HG03097 (cell line): Measurements from ENCODE around the gene FUNDC2.
A peak's percentile ranks its signal among the peaks of the same experiment; 100 is the strongest.
"Not testable (repeated sequence)": the region's sequence is repeated elsewhere in the genome, so short reads cannot be mapped to it uniquely, and the experiment has no call there.

Source experiments
- ATAC-seq: cut with Tn5 transposase; IDR thresholded peaks from one replicate; pipeline ENCODE4 v1.9.1; 2021; ENCODE audit not compliant: unreplicated experiment, low FRiP score

Gene FUNDC2, protein sequence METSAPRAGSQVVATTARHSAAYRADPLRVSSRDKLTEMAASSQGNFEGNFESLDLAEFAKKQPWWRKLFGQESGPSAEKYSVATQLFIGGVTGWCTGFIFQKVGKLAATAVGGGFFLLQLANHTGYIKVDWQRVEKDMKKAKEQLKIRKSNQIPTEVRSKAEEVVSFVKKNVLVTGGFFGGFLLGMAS

DNA sequence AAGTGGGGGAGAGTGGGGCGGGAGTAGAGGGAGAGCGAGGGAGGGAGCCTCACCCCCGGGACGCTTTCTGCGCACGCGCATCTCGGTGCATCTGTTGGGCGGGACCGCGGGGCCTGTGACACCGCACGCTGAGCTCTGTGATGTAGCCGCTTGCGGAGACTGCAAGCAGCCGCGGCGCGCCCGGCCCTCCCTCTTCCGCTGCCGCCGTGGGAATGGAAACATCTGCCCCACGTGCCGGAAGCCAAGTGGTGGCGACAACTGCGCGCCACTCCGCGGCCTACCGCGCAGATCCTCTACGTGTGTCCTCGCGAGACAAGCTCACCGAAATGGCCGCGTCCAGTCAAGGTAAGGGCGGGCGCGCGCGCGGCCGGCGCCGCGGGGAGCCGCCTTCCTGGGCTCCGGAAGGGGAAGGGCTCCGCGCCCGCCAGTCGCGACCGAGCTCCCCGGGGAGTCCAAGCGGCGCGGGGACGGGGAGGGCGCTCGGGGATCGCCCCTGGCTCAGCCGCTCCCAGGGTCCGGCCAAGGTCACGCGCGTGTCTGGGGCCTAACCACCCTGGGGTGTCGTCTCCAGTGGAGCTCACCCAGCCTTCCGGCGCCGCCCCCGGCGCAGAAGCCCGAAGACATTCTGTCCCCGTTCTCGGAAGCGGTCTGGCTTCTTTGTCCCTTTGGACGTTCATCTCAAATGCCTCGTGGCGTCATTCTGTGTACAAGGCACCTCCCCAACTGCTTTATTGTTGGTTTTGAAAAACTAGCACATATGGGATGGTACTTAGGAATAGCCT lies at the start of gene FUNDC2:
Gene FUNDC2 (plus strand): TSS at position 118 of the 782 bp plus-strand sequence. CDS start 95 bp downstream, at position 213.
- ATAC-seq = peak; percentile 80

DNA sequence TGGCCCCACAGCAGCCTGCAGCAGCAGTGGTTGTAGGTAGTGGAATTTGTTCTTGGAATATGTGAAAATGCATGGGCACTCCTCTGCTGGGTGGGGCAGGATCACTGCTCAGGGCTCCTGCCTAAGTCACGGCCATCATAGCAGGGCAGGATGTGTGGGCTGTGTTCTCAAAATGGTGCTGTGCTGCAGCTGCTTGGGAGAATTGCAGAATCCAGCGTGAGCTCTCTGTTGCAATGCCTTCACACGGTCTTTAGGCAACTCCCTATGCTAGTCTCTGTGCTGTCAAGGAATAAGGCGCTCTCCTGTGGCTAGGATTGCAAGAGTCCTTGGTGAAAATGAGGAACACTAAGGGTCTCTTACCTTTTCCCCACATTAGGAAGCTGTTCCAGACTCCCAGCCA lies 47.0 kb upstream of the FUNDC2 start:
- ATAC-seq = no peak

GRCh38 chrX:154980330-154981115 lies 46.1 kb upstream of the FUNDC2 start:
- ATAC-seq = peak; percentile 87

DNA sequence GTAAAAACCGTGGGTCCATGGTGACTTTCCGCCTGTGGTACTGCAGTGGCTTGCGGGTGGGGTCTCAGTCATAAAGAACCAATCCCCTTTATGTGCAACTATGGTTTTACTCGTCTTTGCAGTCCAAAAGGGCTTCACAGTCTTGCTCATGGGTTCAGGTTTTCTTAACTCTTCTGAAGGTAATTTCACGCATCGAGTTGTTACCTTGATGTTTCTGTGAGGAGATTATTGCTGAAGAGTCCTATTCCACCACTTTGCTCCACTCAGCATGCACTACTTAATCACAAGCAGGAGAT lies 45.6 kb upstream of the FUNDC2 start:
- no peak for ATAC-seq

- no peak for ATAC-seq
These were observed 39.6 kb upstream of the FUNDC2 start for GRCh38 chrX:154986826-154987575.

DNA sequence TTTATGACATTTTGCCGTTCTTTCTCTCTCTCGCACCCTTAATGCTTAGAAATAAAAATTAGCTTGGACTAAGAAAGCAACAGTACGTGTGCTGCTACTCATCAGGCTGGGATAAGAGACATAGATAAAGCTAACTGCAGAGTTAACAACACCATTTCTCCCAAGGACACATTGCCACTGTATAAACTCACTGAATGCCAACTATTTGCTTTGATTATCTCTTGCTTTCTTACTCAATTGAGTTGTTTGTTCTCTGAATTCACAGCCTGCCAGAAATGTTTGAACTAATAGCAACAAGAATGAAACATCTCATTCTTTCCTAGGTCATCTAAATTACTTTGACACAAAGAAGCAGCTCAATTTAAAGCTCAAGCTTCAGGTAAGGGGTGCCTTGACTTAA lies 38.7 kb upstream of the FUNDC2 start:
- no peak for ATAC-seq

GRCh38 chrX:154988719-154989118 lies 37.9 kb upstream of the FUNDC2 start:
- ATAC-seq = no peak

DNA sequence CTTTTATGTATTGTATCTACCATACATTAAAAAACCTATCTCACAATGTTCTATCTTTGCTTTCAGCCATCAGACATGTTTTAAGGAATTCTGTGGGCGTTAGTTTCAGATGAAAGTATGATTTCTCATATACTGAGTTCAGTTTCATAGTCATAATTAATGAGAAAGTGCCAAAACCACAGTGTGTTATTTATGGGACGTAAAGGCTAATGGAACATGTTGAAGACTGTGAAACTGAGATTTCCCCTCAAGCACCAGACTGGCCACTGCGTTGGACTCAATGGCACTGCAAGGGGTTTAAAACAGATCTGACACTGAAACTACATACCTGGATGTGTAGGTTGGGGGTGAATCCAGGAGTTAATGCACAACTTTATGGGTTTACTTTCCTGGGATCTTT lies 36.1 kb upstream of the FUNDC2 start:
- no peak for ATAC-seq

- no peak for ATAC-seq
These were observed 35.6 kb upstream of the FUNDC2 start for GRCh38 chrX:154991039-154991438.

GRCh38 chrX:154991476-154991875 lies 35.2 kb upstream of the FUNDC2 start:
- no peak for ATAC-seq

- no peak for ATAC-seq
These were observed 28.3 kb upstream of the FUNDC2 start for GRCh38 chrX:154998204-154998880.

- ATAC-seq = no peak
These were observed 25.8 kb upstream of the FUNDC2 start for GRCh38 chrX:155000841-155001240.

- ATAC-seq = no peak
These were observed 24.8 kb upstream of the FUNDC2 start for GRCh38 chrX:155001873-155002272.

- ATAC-seq = no peak
These were observed 21.5 kb upstream of the FUNDC2 start for GRCh38 chrX:155005190-155005589.

GRCh38 chrX:155006379-155006778 lies 20.3 kb upstream of the FUNDC2 start:
- not testable (repeated sequence) for ATAC-seq

DNA sequence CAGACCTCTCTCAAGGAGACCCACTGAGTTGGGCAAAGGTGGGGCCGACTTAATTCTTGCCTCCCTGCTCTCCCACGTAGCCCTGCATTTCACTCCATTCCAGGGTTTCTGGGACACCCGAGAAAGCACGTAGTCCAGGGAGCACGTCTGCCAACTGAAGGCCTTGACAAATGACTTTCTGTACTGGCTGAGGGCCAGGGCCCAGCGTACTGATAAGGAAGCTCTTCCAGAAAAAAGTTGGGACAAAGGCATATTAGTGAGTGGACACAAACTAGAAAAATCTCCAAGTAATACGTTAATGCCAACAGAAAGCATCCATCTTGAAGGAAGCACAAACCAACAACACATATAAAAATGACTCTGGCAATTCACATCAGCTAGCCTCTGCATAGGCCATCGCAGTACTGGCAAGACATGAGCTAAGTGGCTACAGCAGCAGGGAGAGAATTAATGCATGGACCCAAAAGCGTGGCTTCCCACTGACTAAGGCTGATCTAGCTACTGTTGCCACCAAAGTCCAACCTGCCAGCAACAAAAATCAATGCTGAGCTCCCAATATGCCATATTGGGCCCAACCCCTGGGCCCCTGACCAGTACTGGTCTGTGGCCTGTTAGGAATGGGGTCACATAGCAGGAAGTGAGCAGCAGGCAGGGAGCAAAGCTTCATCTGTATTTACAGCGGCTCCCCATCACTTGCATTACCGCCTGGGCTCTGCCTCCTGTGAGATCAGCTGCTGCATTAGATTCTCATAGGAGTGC lies 19.6 kb upstream of the FUNDC2 start:
- ATAC-seq = not testable (repeated sequence)

DNA sequence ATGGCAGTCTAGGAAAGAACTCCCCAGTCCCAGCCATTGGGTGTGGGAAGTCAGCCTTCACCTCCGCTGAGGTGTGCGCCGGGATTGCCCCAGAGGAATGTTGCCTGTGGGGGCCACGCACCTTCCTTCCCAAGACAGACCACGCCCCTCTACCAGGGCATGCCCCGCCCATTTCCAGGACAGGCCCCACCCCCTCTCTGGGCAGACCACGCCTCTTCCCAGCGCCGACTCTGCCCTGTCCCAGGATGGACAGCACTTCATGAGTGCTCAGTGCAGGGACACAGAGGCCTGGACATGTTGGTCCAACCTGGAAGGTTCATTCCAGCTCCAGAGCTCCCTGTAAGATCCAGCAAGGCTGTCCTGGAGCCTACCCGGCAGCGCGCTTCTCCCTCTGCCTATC lies 18.1 kb upstream of the FUNDC2 start:
- ATAC-seq = not testable (repeated sequence)

- ATAC-seq = no peak
These were observed 16.6 kb upstream of the FUNDC2 start for GRCh38 chrX:155009994-155010472.

- no peak for ATAC-seq
These were observed 6.1 kb upstream of the FUNDC2 start for GRCh38 chrX:155020591-155020990.
